Panc1 (cell line): ENCODE data around the gene ARFGAP1.

Experiments
- CTCF ChIP-seq: fragments of 450-650 bp; IDR thresholded peaks from 2 replicates; pipeline ENCODE4 v1.5.1; 2017; ENCODE audit warnings: mild to moderate bottlenecking
- REST ChIP-seq, 2 experiments: IDR thresholded peaks; 2 replicates each; pipeline ENCODE4 v1.6.1; 2011 to 2012; ENCODE audit warnings: low read depth in 2 of 2, control low read depth in 1 of 2, low read length in 1 of 2, mild to moderate bottlenecking in 1 of 2, moderate library complexity in 1 of 2; ENCODE audit not compliant: insufficient read depth in 1 of 2
- SIN3A ChIP-seq: IDR thresholded peaks from 2 replicates; pipeline ENCODE4 v1.6.1; 2012; ENCODE audit warnings: low read depth, mild to moderate bottlenecking, low read length, moderate library complexity, borderline replicate concordance; ENCODE audit not compliant: insufficient read depth

- TF ChIP-seq REST (IDR thresholded peaks at IDR 0.05; ENCODE audit: insufficient read depth in 1 of 2, low read depth in 2 of 2, low read length in 1 of 2) (no peak), CTCF (peak; percentile 79; the same call in 1 of the 2 replicates), SIN3A (no peak)
Observed at GRCh38 chr20:63254606-63255384, 17.8 kb upstream of the ARFGAP1 start.
